GM12878 (cell line): ENCODE data around the gene CDH18. TPM values are rescaled to one million over a fixed set of nuclear protein-coding genes. Genes with fewer than 3 reads are reported as not detected.

ENCODE experiments used
- ATAC-seq: fragments of 200-7000 bp; cut with Tn5 transposase; 3 replicates; pipeline ENCODE4 v1.9.1; 2020; ENCODE audit warnings: mild to moderate bottlenecking, moderate library complexity
- BruUV-seq: library from RNA; stranded (reverse); fragments of 400-500 nt; replicated peaks from 2 replicates; lab custom pipeline; 2021; lab: Mats Ljungman, UMichigan
- CTCF ChIA-PET: fragments of 300-600 bp; sonication (Branson Sonifier 250); formaldehyde crosslinking; extraction: SDS; loops from one replicate; lab custom pipeline; 2021; ENCODE audit warnings: inconsistent platforms; lab: Yijun Ruan, JAX
- POLR2A ChIA-PET: fragments of 350-600 bp; formaldehyde crosslinking; extraction: SDS; loops from one replicate; lab custom pipeline; 2021; ENCODE audit warnings: inconsistent platforms; lab: Charles Lee
- RAD21 ChIA-PET: fragments of 300-600 bp; sonication (Branson Sonifier 250); formaldehyde crosslinking; loops from one replicate; lab custom pipeline; 2023; ENCODE audit warnings: antibody characterized with exemption; ENCODE audit not compliant: unreplicated experiment; lab: Charles Lee
- SMC1A ChIA-PET: fragments of 300-600 bp; sonication (Branson Sonifier 250); formaldehyde crosslinking; loops from one replicate; lab custom pipeline; 2023; ENCODE audit not compliant: unreplicated experiment, uncharacterized antibody; lab: Charles Lee
- DNase-seq: peaks from one replicate; pipeline ENCODE4 v3.0.0-alpha.2; 2011; ENCODE audit warnings: low read depth, low spot score
- FAIRE-seq: peaks from 3 replicates; lab custom pipeline; 2011; peaks lifted over from hg19 to GRCh38; lab: Jason Lieb, UNC
- H2AFZ ChIP-seq: 2 replicates; pipeline ENCODE4 v1.6.0; 2011; ENCODE audit warnings: low read depth, low read length, control low read depth; ENCODE audit not compliant: control insufficient read depth
- H3K27ac ChIP-seq: 2 replicates; pipeline ENCODE4 v1.5.1; 2011; ENCODE audit warnings: control low read depth; ENCODE audit not compliant: control insufficient read depth, insufficient read depth
- H3K27me3 ChIP-seq, 2 experiments: replicated peaks in 1 of 2; 2 replicates each; pipeline versions ENCODE4 v1.6.0 to v1.6.1; 2011; ENCODE audit warnings: low read length in 1 of 2; ENCODE audit not compliant: control insufficient read depth in 2 of 2, insufficient read depth in 2 of 2
- H3K36me3 ChIP-seq, 2 experiments: 2 replicates each; pipeline ENCODE4 v1.5.1; 2011; ENCODE audit warnings: low read length in 1 of 2; ENCODE audit not compliant: control insufficient read depth in 2 of 2, insufficient read depth in 2 of 2
- H3K4me1 ChIP-seq: 2 replicates; pipeline ENCODE4 v1.6.1; 2011; ENCODE audit warnings: mild to moderate bottlenecking, low read length, moderate library complexity, mixed read lengths; ENCODE audit not compliant: control insufficient read depth, insufficient read depth
- H3K4me2 ChIP-seq: 2 replicates; pipeline ENCODE4 v1.6.0; 2011; ENCODE audit warnings: control low read depth; ENCODE audit not compliant: control insufficient read depth, insufficient read depth
- H3K4me3 ChIP-seq: fragments of 200-600 bp; sonication (generic); 2 replicates; pipeline ENCODE4 v1.5.1; 2016
- H3K79me2 ChIP-seq: 2 replicates; pipeline ENCODE4 v1.6.0; 2011; ENCODE audit warnings: low read length; ENCODE audit not compliant: control insufficient read depth, insufficient read depth
- H3K9ac ChIP-seq: 2 replicates; pipeline ENCODE4 v1.8.0; 2011; ENCODE audit warnings: low read length, control low read depth, mixed read lengths; ENCODE audit not compliant: control insufficient read depth, insufficient read depth
- H3K9me3 ChIP-seq: replicated peaks from 3 replicates; pipeline ENCODE4 v1.5.1; 2011; ENCODE audit warnings: mild to moderate bottlenecking, low read length; ENCODE audit not compliant: control insufficient read depth, insufficient read depth
- H4K20me1 ChIP-seq: 2 replicates; pipeline ENCODE4 v1.6.0; 2011; ENCODE audit not compliant: control insufficient read depth, insufficient read depth
- CBX5 ChIP-seq: sonication (generic); IDR thresholded peaks from 2 replicates; pipeline ENCODE4 v1.6.1; 2016; ENCODE audit warnings: low read depth, moderate library complexity, mild to moderate bottlenecking, inconsistent platforms
- EED ChIP-seq: sonication (generic); IDR thresholded peaks from 2 replicates; pipeline ENCODE4 v1.6.1; 2016; ENCODE audit warnings: antibody characterized with exemption, low read depth
- ETV6 ChIP-seq, 2 experiments: fragments of 450-650 bp in 1 of 2; IDR thresholded peaks in 1 of 2; conservative IDR thresholded peaks in 1 of 2; 2 replicates each; pipeline ENCODE4 v1.6.1; 2014; ENCODE audit warnings: antibody characterized with exemption in 1 of 2, borderline replicate concordance in 1 of 2, low read depth in 1 of 2, mild to moderate bottlenecking in 1 of 2, moderate library complexity in 1 of 2
- KAT2A ChIP-seq: conservative IDR thresholded peaks from 2 replicates; pipeline ENCODE4 v1.6.1; 2011; ENCODE audit warnings: low read depth, low read length; ENCODE audit not compliant: control insufficient read depth
- KDM1A ChIP-seq: fragments of 200-600 bp; sonication (generic); IDR thresholded peaks from 2 replicates; pipeline ENCODE4 v1.6.1; 2016; ENCODE audit warnings: borderline replicate concordance
- LARP7 ChIP-seq: fragments of 450-650 bp; IDR thresholded peaks from 2 replicates; pipeline ENCODE4 v1.6.1; 2017; ENCODE audit warnings: mild to moderate bottlenecking
- RUNX3 ChIP-seq: IDR thresholded peaks from 2 replicates; pipeline ENCODE4 v1.6.1; 2012; ENCODE audit warnings: low read length, inconsistent platforms
- SIX5 ChIP-seq: IDR thresholded peaks from 2 replicates; pipeline ENCODE4 v1.6.1; 2011; ENCODE audit warnings: mild to moderate bottlenecking, low read depth, low read length, moderate library complexity; ENCODE audit not compliant: severe bottlenecking
- SREBF1 ChIP-seq: IDR thresholded peaks from 2 replicates; pipeline ENCODE4 v1.6.1; 2012; ENCODE audit warnings: mild to moderate bottlenecking, low read length
- YY1 ChIP-seq: IDR thresholded peaks from 2 replicates; pipeline ENCODE4 v1.6.1; 2011; ENCODE audit warnings: low read depth, mild to moderate bottlenecking, low read length
- WGBS: methylation state at CpG from one replicate; pipeline ENCODE4 v1.1.6; 2016; ENCODE audit warnings: low lambda C conversion rate; ENCODE audit not compliant: insufficient replicate concordance, insufficient coverage; ENCODE audit errors: missing lambda C conversion rate; 5-methylcytosine and 5-hydroxymethylcytosine counted together
- in situ Hi-C: fragments of 300-500 bp; cut with MboI; formaldehyde crosslinking; loops from 9 replicates; pipeline ENCODE4 v1.14.3; 2018; ENCODE audit warnings: mixed read lengths
- intact Hi-C: fragments of 100-400 bp; cut with micrococcal nuclease; formaldehyde crosslinking; loops from one replicate; pipeline ENCODE4 v1.14.2; 2022; ENCODE audit not compliant: unreplicated experiment
- polyA plus RNA-seq, 11 experiments: library from polyadenylated mRNA; depleted of rRNA in 4 of 11; unstranded in 6 of 11; stranded (reverse) in 5 of 11; fragments of >200 nt; fragmentation: Nextera tagmentation in 4 of 11; fragmentation: Illumina TruSeq in 1 of 11; extraction: Ambion mirVana in 4 of 11; extraction: Trizol in 1 of 11; gene quantifications; 1 replicate in 1 of 11; 2 replicates in 10 of 11; pipeline versions ENCODE4 v1.2.1 to v1.2.3, GENCODE V29; 2011 to 2016; ENCODE audit warnings: inconsistent platforms in 2 of 11, missing spikeins in 2 of 11, low read depth in 1 of 11
- total RNA-seq, 4 experiments: library from RNA; depleted of rRNA in 3 of 4; stranded (reverse); fragments of >200 nt in 3 of 4; fragmentation: Illumina TruSeq in 1 of 4; extraction: Trizol in 1 of 4; gene quantifications; 2 replicates each; pipeline versions ENCODE4 v1.2.1 to v1.2.3, GENCODE V29; 2013 to 2021

CDH18 gene
- total and polyA plus RNA-seq, 10 of the 15 experiments (the other 5 are each of a cell fraction or from before 2014, with no cell fraction given): 0.41 TPM; not detected in 9

DNA sequence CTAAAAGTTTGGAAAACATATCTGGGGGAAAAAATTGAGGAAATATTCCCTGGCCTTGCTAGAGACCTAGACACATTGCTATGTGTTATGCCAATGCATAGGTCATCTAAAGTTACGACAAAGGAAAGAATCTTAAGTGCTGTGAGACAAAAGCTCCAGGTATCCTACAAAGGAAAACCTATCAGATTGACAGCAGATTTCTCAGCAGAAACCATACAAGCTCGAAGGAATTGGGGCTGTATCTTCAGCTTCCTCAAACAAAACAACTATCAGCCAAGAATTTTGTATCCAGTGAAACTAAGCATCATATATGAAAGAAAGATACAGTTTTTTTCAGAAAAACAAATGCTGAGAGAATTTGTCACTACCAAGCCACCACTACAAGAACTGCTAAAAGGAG, 234.4 kb downstream of the CDH18 start:
- Histone ChIP-seq H3K79me2 (no peaks in the 10 kb centered on the region), H3K9ac (no peak overlapping the region), H3K27me3 (no peaks in the 10 kb centered on the region), H3K4me1 (no peaks in the 10 kb centered on the region), H3K27ac (no peak overlapping the region), H3K36me3 (no peaks in the 10 kb centered on the region), H3K9me3 (no peaks in the 10 kb centered on the region), H4K20me1 (no peaks in the 10 kb centered on the region), H2AFZ (no peak overlapping the region), H3K4me2 (no peak overlapping the region), H3K4me3 (no peak overlapping the region)
- no peak for FAIRE-seq
- TF ChIP-seq SIX5: no peak
- TF ChIP-seq LARP7: no peak
- no peak for TF ChIP-seq RUNX3
- no peak for TF ChIP-seq KDM1A
- TF ChIP-seq KAT2A: no peak
- ATAC-seq: no peak
- ChIA-PET SMC1A (interaction anchor here (1.1 kb wide), 1 partner anchor 16 kb away, joined by 4 read pairs; no protein-coding TSS in a partner anchor), POLR2A (no interaction called here), CTCF (no interaction called here), RAD21 (no interaction called here)
- no TSS peak for BruUV-seq
- intact Hi-C loops (no loop called here), in situ Hi-C loops (no loop called here)
- 7% methylated on average over 2 of the region's 2 CpGs for WGBS
- DNase-seq: no peak

DNA sequence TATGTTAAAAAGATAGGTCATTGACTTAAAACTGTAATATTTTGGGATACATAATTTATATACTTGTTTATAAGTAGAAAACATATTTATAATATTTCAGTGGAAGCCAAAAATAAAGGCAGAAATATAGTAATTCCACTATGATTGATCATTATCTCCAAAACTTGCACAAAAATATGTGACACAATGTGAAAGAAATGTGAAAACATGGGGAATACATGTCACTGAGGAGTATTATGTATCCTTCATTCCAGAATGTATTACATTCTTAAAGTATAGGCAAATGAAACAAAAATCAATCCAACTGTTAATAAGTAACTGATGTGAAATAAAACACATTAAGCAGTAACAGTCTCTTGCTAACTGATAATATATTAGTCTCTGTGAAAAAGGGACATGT, 236.7 kb downstream of the CDH18 start:
- Histone ChIP-seq H3K9me3 (no peaks in the 10 kb centered on the region), H3K4me2 (no peak overlapping the region), H3K79me2 (no peaks in the 10 kb centered on the region), H4K20me1 (no peaks in the 10 kb centered on the region), H3K27ac (no peak overlapping the region), H3K27me3 (no peaks in the 10 kb centered on the region), H2AFZ (no peak overlapping the region), H3K4me3 (no peak overlapping the region), H3K9ac (no peak overlapping the region), H3K36me3 (no peaks in the 10 kb centered on the region), H3K4me1 (no peaks in the 10 kb centered on the region)
- no peak for FAIRE-seq
- intact Hi-C loops (no loop called here), in situ Hi-C loops (no loop called here)
- CTCF ChIA-PET: no interaction called here
- RAD21 ChIA-PET: no interaction called here
- no peak for TF ChIP-seq ETV6 (conservative IDR thresholded peaks at IDR 0.05 in 1 of 2, IDR thresholded peaks at IDR 0.05 in 1 of 2; ENCODE audit: borderline replicate concordance in 1 of 2, low read depth in 1 of 2)
- no peak for TF ChIP-seq CBX5
- TF ChIP-seq SREBF1: no peak
- TF ChIP-seq EED: no peak
- no peak for TF ChIP-seq YY1
- no peak for DNase-seq
- SMC1A ChIA-PET: no interaction called here
- ATAC-seq: no peak
- POLR2A ChIA-PET: no interaction called here
- BruUV-seq: no TSS peak
